HUDEP-2 (cell line): ENCODE data around the gene SETD2.
"Not testable (repeated sequence)": the region's sequence is repeated elsewhere in the genome, so short reads cannot be mapped to it uniquely, and the experiment has no call there.

ENCODE experiments used
- DNase-seq, 76 experiments: peaks; one replicate each; lab custom pipeline; 2025; ENCODE audit not compliant: unreplicated experiment in 76 of 76; lab: John Stamatoyannopoulos, UW

SETD2 gene

GRCh38 chr3:47108546-47108945, 55.4 kb downstream of the SETD2 start:
- DNase-seq: no peak

- DNase-seq: no peak
These were observed 59.7 kb downstream of the SETD2 start for GRCh38 chr3:47104259-47104658.

GRCh38 chr3:47103619-47104018, 60.3 kb downstream of the SETD2 start:
- no peak for DNase-seq

GRCh38 chr3:47102081-47102600, 61.8 kb downstream of the SETD2 start:
- no peak for DNase-seq

- DNase-seq: peak in 3 of 76 experiments; percentile 5 to 21 (median 11)
These were observed 65.0 kb downstream of the SETD2 start for GRCh38 chr3:47098910-47099309.

- DNase-seq: no peak
These were observed 66.0 kb downstream of the SETD2 start for GRCh38 chr3:47097864-47098263.

GRCh38 chr3:47096959-47097358, 67.0 kb downstream of the SETD2 start:
- no peak for DNase-seq

- no peak for DNase-seq
These were observed 71.8 kb downstream of the SETD2 start for GRCh38 chr3:47092090-47092489.

- no peak for DNase-seq
These were observed 74.3 kb downstream of the SETD2 start for GRCh38 chr3:47089630-47090029.

GRCh38 chr3:47086071-47086470, 77.8 kb downstream of the SETD2 start:
- DNase-seq: no peak

GRCh38 chr3:47083786-47084185, 80.1 kb downstream of the SETD2 start:
- no peak for DNase-seq

- DNase-seq: no peak
These were observed 81.4 kb downstream of the SETD2 start for GRCh38 chr3:47082519-47082918.

GRCh38 chr3:47079432-47079831, 84.5 kb downstream of the SETD2 start:
- DNase-seq: peak in 1 of 76 experiments; percentile 5

GRCh38 chr3:47073685-47074084, 90.2 kb downstream of the SETD2 start:
- no peak for DNase-seq

GRCh38 chr3:47070770-47071169, 93.1 kb downstream of the SETD2 start:
- no peak for DNase-seq

GRCh38 chr3:47066259-47066658, 97.7 kb downstream of the SETD2 start:
- DNase-seq: not testable (repeated sequence)

GRCh38 chr3:47065681-47066080, 98.2 kb downstream of the SETD2 start:
- no peak for DNase-seq

- DNase-seq: no peak
These were observed 98.9 kb downstream of the SETD2 start for GRCh38 chr3:47065058-47065457.

- DNase-seq: no peak
These were observed 106.7 kb downstream of the SETD2 start for GRCh38 chr3:47057212-47057671.

- DNase-seq: no peak
These were observed 107.2 kb downstream of the SETD2 start for GRCh38 chr3:47056705-47057104.

- no peak for DNase-seq
These were observed 109.5 kb downstream of the SETD2 start for GRCh38 chr3:47054412-47054811.

- no peak for DNase-seq
These were observed 116.2 kb downstream of the SETD2 start for GRCh38 chr3:47047673-47048072.

GRCh38 chr3:47047069-47047468, 116.8 kb downstream of the SETD2 start:
- no peak for DNase-seq
